HEK293T (cell line): ENCODE measurements around the gene HBB.

ENCODE experiments used
- CTCF ChIA-PET: fragments of 350-600 bp; formaldehyde crosslinking; extraction: SDS; loops from one replicate; lab custom pipeline; 2021; ENCODE audit warnings: antibody characterized with exemption, inconsistent platforms; lab: Yijun Ruan, JAX
- POLR2A ChIA-PET: fragments of 350-600 bp; formaldehyde crosslinking; extraction: SDS; loops from one replicate; lab custom pipeline; 2020; ENCODE audit warnings: antibody characterized with exemption, inconsistent platforms; lab: Yijun Ruan, JAX
- DNase-seq: peaks from one replicate; pipeline ENCODE4 v3.0.0; 2012; ENCODE audit warnings: mixed read lengths; ENCODE audit errors: extremely low spot score
- ARNT ChIP-seq: fragments of 450-650 bp; IDR thresholded peaks from 2 replicates; pipeline ENCODE4 v1.6.1; 2017; ENCODE audit warnings: mild to moderate bottlenecking
- BHLHE40 ChIP-seq: fragments of 450-650 bp; IDR thresholded peaks from 2 replicates; pipeline ENCODE4 v1.6.1; 2016; ENCODE audit warnings: mild to moderate bottlenecking, moderate library complexity, borderline replicate concordance
- CTBP1 ChIP-seq: fragments of 450-650 bp; IDR thresholded peaks from 2 replicates; pipeline ENCODE4 v1.6.1; 2016; ENCODE audit warnings: borderline replicate concordance
- ELF4 ChIP-seq: fragments of 450-650 bp; IDR thresholded peaks from 2 replicates; pipeline ENCODE4 v1.6.1; 2017; ENCODE audit warnings: antibody characterized with exemption
- FOXA1 ChIP-seq: fragments of 450-650 bp; IDR thresholded peaks from 2 replicates; pipeline ENCODE4 v1.6.1; 2016; ENCODE audit warnings: mild to moderate bottlenecking
- FOXK2 ChIP-seq: fragments of 450-650 bp; IDR thresholded peaks from 2 replicates; pipeline ENCODE4 v1.6.1; 2016; ENCODE audit warnings: mild to moderate bottlenecking
- FOXM1 ChIP-seq: fragments of 450-650 bp; IDR thresholded peaks from 2 replicates; pipeline ENCODE4 v1.6.1; 2017; ENCODE audit warnings: mild to moderate bottlenecking, borderline replicate concordance
- HDGF ChIP-seq: fragments of 450-650 bp; IDR thresholded peaks from 2 replicates; pipeline ENCODE4 v1.6.1; 2017; ENCODE audit warnings: antibody characterized with exemption, borderline replicate concordance
- L3MBTL2 ChIP-seq: fragments of 450-650 bp; conservative IDR thresholded peaks from 2 replicates; pipeline ENCODE4 v1.6.1; 2016; ENCODE audit warnings: mild to moderate bottlenecking
- LEF1 ChIP-seq: fragments of 450-650 bp; IDR thresholded peaks from 2 replicates; pipeline ENCODE4 v1.6.1; 2017; ENCODE audit warnings: mild to moderate bottlenecking, borderline replicate concordance
- NFRKB ChIP-seq: fragments of 450-650 bp; IDR thresholded peaks from 2 replicates; pipeline ENCODE4 v1.6.1; 2016; ENCODE audit warnings: mild to moderate bottlenecking, moderate library complexity
- SP1 ChIP-seq: fragments of 450-650 bp; IDR thresholded peaks from 2 replicates; pipeline ENCODE4 v1.6.1; 2017
- SUZ12 ChIP-seq: fragments of 450-650 bp; IDR thresholded peaks from 2 replicates; pipeline ENCODE4 v1.6.1; 2016; ENCODE audit warnings: mild to moderate bottlenecking
- TARDBP ChIP-seq: fragments of 450-650 bp; IDR thresholded peaks from 2 replicates; pipeline ENCODE4 v1.6.1; 2016
- ZNF384 ChIP-seq: fragments of 450-650 bp; IDR thresholded peaks from 2 replicates; pipeline ENCODE4 v1.6.1; 2016
- TF ChIP-seq, protein P1 (sequence below): fragments of 450-650 bp; IDR thresholded peaks from 2 replicates; pipeline ENCODE4 v1.6.1; 2016

The HBB gene

GRCh38 chr11:5246772-5247471, 20.1 kb upstream of the HBB start:
- TF ChIP-seq SUZ12 (no peak), HDGF (no peak), ARNT (no peak), FOXM1 (no peak)
- POLR2A ChIA-PET = no interaction called here
- CTCF ChIA-PET = no interaction called here
- DNase-seq = no peak

- no peak for DNase-seq
- ChIA-PET CTCF (no interaction called here), POLR2A (no interaction called here)
- TF ChIP-seq HDGF = no peak
Observed at GRCh38 chr11:5245155-5245554, 18.3 kb upstream of the HBB start.

DNA sequence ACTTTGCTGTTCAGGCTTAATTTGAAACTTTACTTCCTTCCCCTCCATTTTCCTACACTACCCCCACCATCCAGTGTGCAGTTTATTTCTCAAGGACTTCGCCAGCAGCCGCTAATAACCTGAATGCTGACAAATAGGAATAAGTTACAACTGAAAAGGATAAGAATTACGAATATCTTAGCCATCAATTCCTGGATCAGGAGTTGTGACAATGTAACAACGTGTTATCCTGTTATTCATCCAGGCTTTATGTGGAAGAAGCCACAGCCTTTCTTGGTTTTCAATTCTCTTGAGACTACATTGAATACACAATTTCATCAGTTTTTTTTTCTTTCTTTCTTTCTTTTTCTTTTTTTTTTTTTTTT, 16.9 kb upstream of the HBB start:
- ChIA-PET POLR2A (no interaction called here), CTCF (no interaction called here)
- DNase-seq = no peak
- TF ChIP-seq SUZ12 (no peak), FOXA1 (no peak), BHLHE40 (no peak), FOXM1 (no peak), LEF1 (no peak), ZNF384 (no peak), TARDBP (no peak), L3MBTL2 (no peak), ARNT (no peak), NFRKB (no peak), ELF4 (no peak), HDGF (no peak), FOXK2 (no peak), SP1 (no peak), CTBP1 (no peak)
- TF ChIP-seq, protein P1, sequence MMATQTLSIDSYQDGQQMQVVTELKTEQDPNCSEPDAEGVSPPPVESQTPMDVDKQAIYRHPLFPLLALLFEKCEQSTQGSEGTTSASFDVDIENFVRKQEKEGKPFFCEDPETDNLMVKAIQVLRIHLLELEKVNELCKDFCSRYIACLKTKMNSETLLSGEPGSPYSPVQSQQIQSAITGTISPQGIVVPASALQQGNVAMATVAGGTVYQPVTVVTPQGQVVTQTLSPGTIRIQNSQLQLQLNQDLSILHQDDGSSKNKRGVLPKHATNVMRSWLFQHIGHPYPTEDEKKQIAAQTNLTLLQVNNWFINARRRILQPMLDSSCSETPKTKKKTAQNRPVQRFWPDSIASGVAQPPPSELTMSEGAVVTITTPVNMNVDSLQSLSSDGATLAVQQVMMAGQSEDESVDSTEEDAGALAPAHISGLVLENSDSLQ = no peak

GRCh38 chr11:5242933-5243815, 16.3 kb upstream of the HBB start:
- POLR2A ChIA-PET = no interaction called here

GRCh38 chr11:5242208-5242607, 15.3 kb upstream of the HBB start:
- TF ChIP-seq ELF4 = no peak
- TF ChIP-seq FOXA1 = no peak
- TF ChIP-seq SP1 = no peak
- no peak for TF ChIP-seq TARDBP
- no peak for TF ChIP-seq LEF1
- TF ChIP-seq BHLHE40 = no peak
- no peak for TF ChIP-seq FOXM1
- POLR2A ChIA-PET = no interaction called here
- CTCF ChIA-PET = no interaction called here
- no peak for DNase-seq

More at GRCh38 chr11:5242933-5243815, 16.3 kb upstream of the HBB start:
- no peak for DNase-seq
- CTCF ChIA-PET = no interaction called here
- no peak for TF ChIP-seq FOXK2
- no peak for TF ChIP-seq SP1
- no peak for TF ChIP-seq NFRKB
- TF ChIP-seq ELF4 = no peak
- TF ChIP-seq, protein P1 = no peak
- no peak for TF ChIP-seq HDGF
- no peak for TF ChIP-seq LEF1
- TF ChIP-seq TARDBP = no peak
- TF ChIP-seq L3MBTL2 = no peak
- no peak for TF ChIP-seq ARNT
- no peak for TF ChIP-seq FOXM1
- TF ChIP-seq ZNF384 = no peak
- TF ChIP-seq CTBP1 = no peak
- no peak for TF ChIP-seq BHLHE40
- no peak for TF ChIP-seq SUZ12
- no peak for TF ChIP-seq FOXA1

DNA sequence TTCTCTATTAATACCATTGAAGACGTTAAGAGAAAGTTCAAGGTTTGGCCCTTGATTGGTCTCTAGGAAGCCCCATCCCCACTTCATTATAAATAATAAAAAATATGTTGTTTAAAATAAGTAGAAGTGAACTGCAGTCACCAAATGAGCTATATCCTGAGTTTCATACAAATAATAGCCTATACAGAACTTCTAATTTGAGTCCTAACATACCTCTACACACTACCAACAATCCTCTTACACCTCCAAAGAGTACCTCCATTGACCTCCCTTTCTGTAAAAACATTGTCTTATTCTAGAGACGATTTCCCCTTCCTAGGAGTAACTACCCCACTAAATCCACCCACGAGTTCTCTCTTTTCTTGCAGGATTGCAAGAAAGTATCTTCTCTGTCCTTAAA, 14.6 kb upstream of the HBB start:
- CTCF ChIA-PET = no interaction called here
- TF ChIP-seq SP1 = no peak
- TF ChIP-seq FOXK2 = no peak
- no peak for DNase-seq
- POLR2A ChIA-PET = no interaction called here

DNA sequence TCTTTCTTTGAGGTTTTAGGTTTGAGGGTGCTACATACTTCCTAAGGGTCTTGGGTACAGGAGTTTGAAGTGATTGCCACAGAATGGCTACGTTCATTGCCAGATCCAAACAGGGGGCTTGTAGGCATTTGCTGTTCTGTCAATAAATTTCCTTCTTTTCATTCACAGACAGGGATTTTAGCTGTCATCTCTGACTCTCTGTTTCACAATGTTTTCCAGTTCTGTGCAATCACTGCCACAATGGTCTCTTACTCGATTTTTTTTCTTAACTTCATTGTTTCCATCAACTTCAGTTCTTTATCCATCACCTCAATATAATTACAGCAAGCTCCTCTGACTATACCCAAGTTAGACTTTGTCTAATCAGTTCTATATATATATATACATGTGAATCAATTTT, 13.6 kb upstream of the HBB start:
- POLR2A ChIA-PET = no interaction called here
- DNase-seq = no peak
- no peak for TF ChIP-seq SUZ12
- CTCF ChIA-PET = no interaction called here
